MG63 (cell line): ENCODE measurements around the gene TAB2. TPM values are rescaled to one million over a fixed set of nuclear protein-coding genes. Genes with fewer than 3 reads are reported as not detected.
"Not testable (repeated sequence)": the region's sequence is repeated elsewhere in the genome, so short reads cannot be mapped to it uniquely, and the experiment has no call there.

Source experiments
- DNase-seq: peaks from one replicate; pipeline ENCODE4 v3.0.0-alpha.2; 2020
- H3K27me3 ChIP-seq: fragments of 250-450 bp; sonication (Bioruptor Pico); 2 replicates; pipeline ENCODE4 v1.5.1; 2020; ENCODE audit warnings: mild to moderate bottlenecking, moderate library complexity
- H3K36me3 ChIP-seq: fragments of 250-450 bp; sonication (Bioruptor Pico); 2 replicates; pipeline ENCODE4 v1.5.1; 2020; ENCODE audit warnings: mild to moderate bottlenecking, moderate library complexity
- H3K4me3 ChIP-seq: fragments of 250-450 bp; sonication (Bioruptor Pico); 2 replicates; pipeline ENCODE4 v1.5.1; 2020; ENCODE audit warnings: mild to moderate bottlenecking, moderate library complexity
- H3K9me3 ChIP-seq: fragments of 250-450 bp; sonication (Bioruptor Pico); 2 replicates; pipeline ENCODE4 v1.5.1; 2020; ENCODE audit warnings: mild to moderate bottlenecking, moderate library complexity
- total RNA-seq: library from RNA; depleted of rRNA; stranded (reverse); fragments of >200 nt; shearing (Covaris generic); gene quantifications from 2 replicates; pipeline ENCODE4 v1.2.3, GENCODE V29; 2014; ENCODE audit warnings: low replicate concordance; rRNA removed

Gene TAB2
- total RNA-seq, 1 experiment from 2014 or later: 27.3 TPM

- H3K27me3 ChIP-seq: no peaks in the 10 kb centered on the region
- DNase-seq: no peak
- no peak overlapping the region for H3K4me3 ChIP-seq
- no peaks in the 10 kb centered on the region for H3K36me3 ChIP-seq
- no peaks in the 10 kb centered on the region for H3K9me3 ChIP-seq
These were observed 134.8 kb downstream of the TAB2 start for GRCh38 chr6:149452037-149452939.

- H3K27me3 ChIP-seq: no peaks in the 10 kb centered on the region
- no peaks in the 10 kb centered on the region for H3K36me3 ChIP-seq
- H3K4me3 ChIP-seq: no peak overlapping the region
- DNase-seq: no peak
- H3K9me3 ChIP-seq: no peaks in the 10 kb centered on the region
These were observed 136.3 kb downstream of the TAB2 start for GRCh38 chr6:149453597-149454345.

- H3K4me3 ChIP-seq: no peak overlapping the region
- H3K36me3 ChIP-seq: no peaks in the 10 kb centered on the region
- H3K9me3 ChIP-seq: no peaks in the 10 kb centered on the region
- peak; percentile 99 for DNase-seq
- H3K27me3 ChIP-seq: no peaks in the 10 kb centered on the region
These were observed 136.9 kb downstream of the TAB2 start for GRCh38 chr6:149454346-149454848.

GRCh38 chr6:149455031-149455732 is 137.7 kb downstream of the TAB2 start:
- no peaks in the 10 kb centered on the region for H3K36me3 ChIP-seq
- no peak overlapping the region for H3K4me3 ChIP-seq
- DNase-seq: no peak
- no peaks in the 10 kb centered on the region for H3K9me3 ChIP-seq
- H3K27me3 ChIP-seq: no peaks in the 10 kb centered on the region

DNA sequence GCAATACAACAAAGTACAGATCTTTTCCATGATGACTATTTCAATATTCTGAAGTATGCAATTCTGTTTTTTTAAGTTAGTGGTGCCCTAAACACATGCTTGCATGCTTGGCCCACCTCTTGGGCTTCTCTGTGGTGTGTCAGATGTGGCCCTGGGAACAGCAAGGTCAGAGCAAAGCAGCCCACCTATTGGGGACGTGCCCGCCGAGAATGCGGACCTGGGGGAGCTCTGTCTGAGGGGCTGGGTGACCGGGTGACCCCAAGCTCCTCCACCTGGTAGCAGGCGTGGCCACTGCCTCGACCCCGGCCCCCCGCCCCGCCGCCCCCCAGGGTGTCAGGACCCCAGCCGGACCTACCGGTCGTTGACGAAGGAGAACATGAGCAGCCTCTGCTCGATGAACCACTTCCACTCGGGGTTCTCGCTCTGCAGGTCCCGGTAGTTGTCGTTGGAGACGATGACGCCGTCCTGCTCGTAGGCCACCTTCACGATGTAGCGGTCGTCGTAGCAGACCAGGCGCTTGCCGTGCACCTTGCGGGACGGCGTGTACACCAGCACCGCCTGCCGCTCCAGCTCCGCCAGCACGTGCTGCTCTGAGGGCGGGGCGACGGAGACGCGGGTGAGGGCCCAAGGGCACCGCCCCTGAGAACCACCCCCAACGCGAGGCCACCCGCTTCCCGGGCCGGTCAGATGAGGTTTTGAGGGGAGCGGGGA is 139.0 kb downstream of the TAB2 start:
- H3K27me3 ChIP-seq: no peaks in the 10 kb centered on the region
- no peak overlapping the region for H3K4me3 ChIP-seq
- DNase-seq: no peak
- no peaks in the 10 kb centered on the region for H3K9me3 ChIP-seq
- no peaks in the 10 kb centered on the region for H3K36me3 ChIP-seq

- H3K27me3 ChIP-seq: no peaks in the 10 kb centered on the region
- DNase-seq: no peak
- H3K36me3 ChIP-seq: no peaks in the 10 kb centered on the region
These were observed 139.9 kb downstream of the TAB2 start for GRCh38 chr6:149457316-149457884.

DNA sequence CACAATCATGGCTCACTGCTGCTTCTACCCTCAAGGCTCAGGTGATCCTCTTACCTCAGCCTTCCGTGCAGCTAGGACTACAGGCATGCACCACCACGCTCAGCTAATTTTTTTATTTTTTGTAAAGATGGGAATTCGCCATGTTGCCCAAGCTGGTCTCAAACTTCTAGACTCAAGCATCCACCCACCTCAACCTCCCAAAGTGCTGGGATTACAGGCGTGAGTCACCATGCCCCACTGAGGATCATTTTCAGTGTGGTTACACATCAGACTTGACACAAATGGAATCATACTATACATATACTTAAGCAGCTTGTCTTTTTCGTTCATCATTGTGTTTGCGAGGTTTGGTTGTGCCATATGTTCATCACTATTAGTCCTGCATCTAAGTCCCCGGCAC is 140.7 kb downstream of the TAB2 start:
- H3K36me3 ChIP-seq: no peaks in the 10 kb centered on the region
- no peaks in the 10 kb centered on the region for H3K27me3 ChIP-seq
- peak; percentile 36 for DNase-seq
- no peak overlapping the region for H3K4me3 ChIP-seq
- H3K9me3 ChIP-seq: no peaks in the 10 kb centered on the region

More at GRCh38 chr6:149457316-149457884, 139.9 kb downstream of the TAB2 start:
- H3K4me3 ChIP-seq: no peak overlapping the region
- H3K9me3 ChIP-seq: no peaks in the 10 kb centered on the region

DNA sequence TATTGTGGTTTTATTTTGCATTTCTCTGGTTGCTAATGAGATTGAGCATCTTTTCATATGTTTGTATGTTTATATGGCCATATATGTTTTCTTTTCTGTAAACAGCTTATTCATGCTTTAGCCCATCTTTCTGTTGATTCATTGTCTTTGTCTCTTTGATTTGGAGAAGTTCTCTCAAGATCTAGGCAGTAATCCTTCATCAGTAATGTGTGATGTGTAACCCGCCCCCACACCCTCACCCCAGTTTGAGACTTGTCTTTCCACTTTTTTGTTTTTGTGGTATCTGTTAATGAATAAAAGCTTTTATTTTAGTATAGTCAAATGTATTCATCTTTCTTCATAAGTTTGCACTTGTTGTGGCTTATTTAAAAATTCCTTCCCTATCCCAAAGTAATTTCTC is 141.3 kb downstream of the TAB2 start:
- Histone ChIP-seq H3K4me3 (no peak overlapping the region), H3K36me3 (no peaks in the 10 kb centered on the region), H3K27me3 (no peaks in the 10 kb centered on the region), H3K9me3 (no peaks in the 10 kb centered on the region)
- no peak for DNase-seq

- H3K27me3 ChIP-seq: no peaks in the 10 kb centered on the region
- no peaks in the 10 kb centered on the region for H3K9me3 ChIP-seq
- DNase-seq: no peak
- H3K4me3 ChIP-seq: no peak overlapping the region
- no peaks in the 10 kb centered on the region for H3K36me3 ChIP-seq
These were observed 142.2 kb downstream of the TAB2 start for GRCh38 chr6:149459761-149460160.

- H3K36me3 ChIP-seq, H3K4me3 ChIP-seq, DNase-seq, H3K9me3 ChIP-seq, H3K27me3 ChIP-seq: not testable (repeated sequence)
These were observed 142.7 kb downstream of the TAB2 start for GRCh38 chr6:149460249-149460648.

Other genes starting within 250 kb of the TAB2 start
- gene SUMO4, start 82.5 kb downstream of the TAB2 start, total RNA-seq: 8.4 TPM in 1 of 2 replicates, not detected in the other
- gene ZC3H12D, start 167.3 kb downstream of the TAB2 start, total RNA-seq: 0.03 TPM in 1 of 2 replicates, not detected in the other
- gene PPIL4, start 228.3 kb downstream of the TAB2 start, total RNA-seq: 27.0 and 42.0 TPM in 2 replicates
- 45.1 and 45.8 TPM in 2 replicates for gene GINM1, start 248.7 kb downstream of the TAB2 start, total RNA-seq